ENCODE measurements around the gene GCA.

Gene GCA

DNA sequence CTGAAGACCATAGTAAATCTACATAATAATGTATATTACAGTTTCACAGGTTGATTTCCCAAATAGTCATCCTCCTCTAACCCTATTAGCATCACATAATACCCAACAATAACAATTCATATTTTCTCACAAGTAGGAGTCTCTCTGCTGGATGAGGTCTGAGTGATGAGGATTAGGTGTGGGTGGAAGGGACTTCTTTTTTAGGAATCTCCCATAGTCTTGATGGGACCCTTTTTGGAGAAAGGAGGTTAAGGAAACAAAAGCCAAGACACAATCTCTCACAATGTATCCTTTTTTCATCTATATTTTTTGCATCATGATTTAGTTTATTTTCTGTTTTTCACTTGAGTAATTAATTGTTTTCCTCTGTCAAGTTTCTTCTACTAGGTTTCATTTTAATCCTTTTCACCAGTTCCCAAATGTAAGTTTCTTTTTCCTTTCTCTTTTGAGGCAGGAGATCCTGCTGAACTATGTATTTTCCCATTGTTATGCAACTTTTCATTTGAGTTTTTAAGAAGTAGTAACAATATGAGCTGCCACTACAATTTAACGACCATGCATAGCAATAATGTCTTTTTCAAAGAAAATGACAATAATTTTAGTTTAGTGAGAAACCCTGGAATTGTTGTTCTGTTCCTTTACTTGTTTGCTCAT, 22.9 kb upstream of the GCA start:
- H3K9me2 ChIP-seq (ENCODE audit: low read depth, low read length) = no peaks in the 10 kb centered on the region
- no peaks in the 10 kb centered on the region for H3K27me3 ChIP-seq (ENCODE audit: insufficient read depth, low read length)
- H2AFZ ChIP-seq (ENCODE audit: low read length) = no peak overlapping the region
- H3K27ac ChIP-seq (ENCODE audit: low read depth, low read length, poor library complexity, severe bottlenecking) = no peak overlapping the region
- no peaks in the 10 kb centered on the region for H3K9me3 ChIP-seq (ENCODE audit: low read length)
- H3K9ac ChIP-seq (ENCODE audit: low read length) = no peak overlapping the region
- H3K4me1 ChIP-seq (ENCODE audit: insufficient read depth, low read length, severe bottlenecking) = peaks cover 37% of the 10 kb centered on the region
- no peak overlapping the region for H3K4me3 ChIP-seq (ENCODE audit: low read depth, low read length, poor library complexity, severe bottlenecking)
- no peak for TF ChIP-seq EZH2 (IDR thresholded peaks at IDR 0.05; ENCODE audit: borderline replicate concordance, low read length)
- TF ChIP-seq, protein P1, sequence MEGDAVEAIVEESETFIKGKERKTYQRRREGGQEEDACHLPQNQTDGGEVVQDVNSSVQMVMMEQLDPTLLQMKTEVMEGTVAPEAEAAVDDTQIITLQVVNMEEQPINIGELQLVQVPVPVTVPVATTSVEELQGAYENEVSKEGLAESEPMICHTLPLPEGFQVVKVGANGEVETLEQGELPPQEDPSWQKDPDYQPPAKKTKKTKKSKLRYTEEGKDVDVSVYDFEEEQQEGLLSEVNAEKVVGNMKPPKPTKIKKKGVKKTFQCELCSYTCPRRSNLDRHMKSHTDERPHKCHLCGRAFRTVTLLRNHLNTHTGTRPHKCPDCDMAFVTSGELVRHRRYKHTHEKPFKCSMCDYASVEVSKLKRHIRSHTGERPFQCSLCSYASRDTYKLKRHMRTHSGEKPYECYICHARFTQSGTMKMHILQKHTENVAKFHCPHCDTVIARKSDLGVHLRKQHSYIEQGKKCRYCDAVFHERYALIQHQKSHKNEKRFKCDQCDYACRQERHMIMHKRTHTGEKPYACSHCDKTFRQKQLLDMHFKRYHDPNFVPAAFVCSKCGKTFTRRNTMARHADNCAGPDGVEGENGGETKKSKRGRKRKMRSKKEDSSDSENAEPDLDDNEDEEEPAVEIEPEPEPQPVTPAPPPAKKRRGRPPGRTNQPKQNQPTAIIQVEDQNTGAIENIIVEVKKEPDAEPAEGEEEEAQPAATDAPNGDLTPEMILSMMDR (IDR thresholded peaks at IDR 0.05; ENCODE audit: low read length) = no peak
- H3K36me3 ChIP-seq (ENCODE audit: insufficient read depth, low read length) = no peaks in the 10 kb centered on the region
- no peak overlapping the region for H3K4me2 ChIP-seq (ENCODE audit: low read length)
- no peaks in the 10 kb centered on the region for H3F3A ChIP-seq (ENCODE audit: insufficient read depth, low read length)
- no peaks in the 10 kb centered on the region for H3K79me2 ChIP-seq (ENCODE audit: insufficient read depth, low read length)
- H4K20me1 ChIP-seq (ENCODE audit: insufficient read depth, low read length) = no peaks in the 10 kb centered on the region

GRCh38 chr2:162324953-162325352, 19.0 kb upstream of the GCA start:
- Histone ChIP-seq H3K9me2 (ENCODE audit: low read depth, low read length) (no peaks in the 10 kb centered on the region), H3K4me1 (ENCODE audit: insufficient read depth, low read length, severe bottlenecking) (peaks cover 6% of the 10 kb centered on the region), H3K36me3 (ENCODE audit: insufficient read depth, low read length) (no peaks in the 10 kb centered on the region), H3K9ac (ENCODE audit: low read length) (no peak overlapping the region), H3K4me3 (ENCODE audit: low read depth, low read length, poor library complexity, severe bottlenecking) (no peak overlapping the region), H3K79me2 (ENCODE audit: insufficient read depth, low read length) (no peaks in the 10 kb centered on the region), H3K27ac (ENCODE audit: low read depth, low read length, poor library complexity, severe bottlenecking) (no peak overlapping the region), H3F3A (ENCODE audit: insufficient read depth, low read length) (no peaks in the 10 kb centered on the region), H2AFZ (ENCODE audit: low read length) (no peak overlapping the region), H3K27me3 (ENCODE audit: insufficient read depth, low read length) (no peaks in the 10 kb centered on the region), H3K4me2 (ENCODE audit: low read length) (no peak overlapping the region), H4K20me1 (ENCODE audit: insufficient read depth, low read length) (no peaks in the 10 kb centered on the region), H3K9me3 (ENCODE audit: low read length) (no peaks in the 10 kb centered on the region)
- TF ChIP-seq, protein P1 (IDR thresholded peaks at IDR 0.05; ENCODE audit: low read length) = no peak
- TF ChIP-seq EZH2 (IDR thresholded peaks at IDR 0.05; ENCODE audit: borderline replicate concordance, low read length) = no peak

- no peaks in the 10 kb centered on the region for H3K9me2 ChIP-seq (ENCODE audit: low read depth, low read length)
Measured at GRCh38 chr2:162327134-162327769, 16.7 kb upstream of the GCA start.

More at GRCh38 chr2:162327134-162327769, 16.7 kb upstream of the GCA start:
- Histone ChIP-seq H3K27ac (ENCODE audit: low read depth, low read length, poor library complexity, severe bottlenecking) (no peak overlapping the region), H3K4me1 (ENCODE audit: insufficient read depth, low read length, severe bottlenecking) (no peaks in the 10 kb centered on the region), H3F3A (ENCODE audit: insufficient read depth, low read length) (no peaks in the 10 kb centered on the region), H3K4me2 (ENCODE audit: low read length) (no peak overlapping the region), H3K79me2 (ENCODE audit: insufficient read depth, low read length) (no peaks in the 10 kb centered on the region), H3K9ac (ENCODE audit: low read length) (no peak overlapping the region), H3K27me3 (ENCODE audit: insufficient read depth, low read length) (no peaks in the 10 kb centered on the region), H3K9me3 (ENCODE audit: low read length) (no peaks in the 10 kb centered on the region), H3K4me3 (ENCODE audit: low read depth, low read length, poor library complexity, severe bottlenecking) (no peak overlapping the region), H2AFZ (ENCODE audit: low read length) (no peak overlapping the region), H3K36me3 (ENCODE audit: insufficient read depth, low read length) (no peaks in the 10 kb centered on the region), H4K20me1 (ENCODE audit: insufficient read depth, low read length) (no peaks in the 10 kb centered on the region)
- TF ChIP-seq EZH2 (IDR thresholded peaks at IDR 0.05; ENCODE audit: borderline replicate concordance, low read length) = no peak
- TF ChIP-seq, protein P1 (IDR thresholded peaks at IDR 0.05; ENCODE audit: low read length) = peak; percentile 63
